K562 (cell line): ENCODE results near the gene TCL1B.

Experiments
- ATF3 ChIP-seq, 2 experiments: fragments of 450-650 bp in 1 of 2; sonication (generic) in 1 of 2; formaldehyde crosslinking in 1 of 2; IDR thresholded peaks in 1 of 2; conservative IDR thresholded peaks in 1 of 2; 2 replicates each; pipeline versions ENCODE4 v1.6.1 to v1.8.1; 2016 to 2023; ENCODE audit warnings: mild to moderate bottlenecking in 2 of 2, moderate library complexity in 2 of 2, inconsistent platforms in 1 of 2, missing genetic modification reagents in 1 of 2
- E2F4 ChIP-seq: sonication (generic); formaldehyde crosslinking; IDR thresholded peaks from 2 replicates; pipeline ENCODE4 v1.8.0; 2022; ENCODE audit warnings: mild to moderate bottlenecking, low read depth, missing genetic modification reagents
- ELK1 ChIP-seq: sonication (generic); formaldehyde crosslinking; IDR thresholded peaks from 2 replicates; pipeline ENCODE4 v1.8.1; 2022; ENCODE audit warnings: missing genetic modification reagents
- PHTF2 ChIP-seq: fragments of 250-450 bp; sonication (Bioruptor Pico); IDR thresholded peaks from 2 replicates; pipeline ENCODE4 v1.5.0; 2021; ENCODE audit warnings: mild to moderate bottlenecking
- RBBP5 ChIP-seq: fragments of 200-600 bp; sonication (generic); IDR thresholded peaks from 2 replicates; pipeline ENCODE4 v1.6.1; 2012; ENCODE audit warnings: borderline replicate concordance, mild to moderate bottlenecking, low read length, control low read depth, inconsistent platforms; ENCODE audit not compliant: insufficient read depth, poor library complexity, severe bottlenecking
- SMAD1 ChIP-seq: fragments of 150-350 bp; IDR thresholded peaks from 2 replicates; pipeline ENCODE4 v1.6.1; 2014; ENCODE audit warnings: low read length, low read depth; ENCODE audit not compliant: partially characterized antibody
- U2AF2 ChIP-seq: fragments of 200-400 bp; formaldehyde crosslinking; optimal IDR thresholded peaks from 2 replicates; pipeline ENCODE3; 2017; ENCODE audit warnings: low read depth, mild to moderate bottlenecking, low read length
- ZNF589 ChIP-seq: fragments of 200-800 bp; sonication (Bioruptor generic); IDR thresholded peaks from 2 replicates; pipeline ENCODE4 v1.6.1; 2016; ENCODE audit warnings: low read depth, missing genetic modification characterization, missing compliant biosample characterization
- TF ChIP-seq, protein P1 (sequence below): fragments of 250-450 bp; sonication (Bioruptor Pico); IDR thresholded peaks from 2 replicates; pipeline ENCODE4 v1.5.0; 2021
- TF ChIP-seq, protein P2 (sequence below), 2 experiments: fragments of 450-650 bp; formaldehyde crosslinking in 1 of 2; IDR thresholded peaks; 2 replicates each; pipeline versions ENCODE4 v1.4.0 to v1.6.1; 2014 to 2020; ENCODE audit warnings: mild to moderate bottlenecking in 2 of 2, borderline replicate concordance in 1 of 2, low read depth in 1 of 2

DNA sequence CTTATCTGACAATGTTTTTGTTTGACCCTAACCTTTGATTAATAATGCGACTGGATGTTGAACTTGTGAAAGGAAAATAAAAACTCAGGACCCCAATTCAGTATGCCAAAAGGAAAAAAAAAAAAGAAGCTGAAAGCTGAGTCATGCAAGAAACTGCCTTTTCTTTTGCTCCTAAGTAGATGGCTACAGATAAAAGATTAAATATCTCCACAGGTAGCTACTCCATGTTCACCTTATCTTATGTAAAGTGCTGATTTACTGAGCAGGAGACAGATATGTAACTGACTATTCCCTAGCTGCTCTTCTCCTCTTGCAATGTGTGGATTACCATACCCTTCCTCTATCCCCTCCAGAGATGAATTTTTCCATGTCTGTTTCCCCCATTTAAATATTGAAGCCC lies 30.8 kb upstream of the TCL1B start:
- TF ChIP-seq SMAD1 (no peak), RBBP5 (no peak), PHTF2 (CRISPR knock-in tag) (no peak), ELK1 (no peak), ZNF589 (CRISPR knock-in tag) (no peak), U2AF2 (no peak), E2F4 (CRISPR knock-in tag) (no peak), ATF3 (IDR thresholded peaks at IDR 0.05) (no peak), ATF3 (CRISPR knock-in tag; conservative IDR thresholded peaks at IDR 0.05) (no peak)
- TF ChIP-seq, protein P1, sequence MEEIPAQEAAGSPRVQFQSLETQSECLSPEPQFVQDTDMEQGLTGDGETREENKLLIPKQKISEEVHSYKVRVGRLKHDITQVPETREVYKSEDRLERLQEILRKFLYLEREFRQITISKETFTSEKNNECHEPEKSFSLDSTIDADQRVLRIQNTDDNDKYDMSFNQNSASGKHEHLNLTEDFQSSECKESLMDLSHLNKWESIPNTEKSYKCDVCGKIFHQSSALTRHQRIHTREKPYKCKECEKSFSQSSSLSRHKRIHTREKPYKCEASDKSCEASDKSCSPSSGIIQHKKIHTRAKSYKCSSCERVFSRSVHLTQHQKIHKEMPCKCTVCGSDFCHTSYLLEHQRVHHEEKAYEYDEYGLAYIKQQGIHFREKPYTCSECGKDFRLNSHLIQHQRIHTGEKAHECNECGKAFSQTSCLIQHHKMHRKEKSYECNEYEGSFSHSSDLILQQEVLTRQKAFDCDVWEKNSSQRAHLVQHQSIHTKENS = no peak
- TF ChIP-seq, protein P2, sequence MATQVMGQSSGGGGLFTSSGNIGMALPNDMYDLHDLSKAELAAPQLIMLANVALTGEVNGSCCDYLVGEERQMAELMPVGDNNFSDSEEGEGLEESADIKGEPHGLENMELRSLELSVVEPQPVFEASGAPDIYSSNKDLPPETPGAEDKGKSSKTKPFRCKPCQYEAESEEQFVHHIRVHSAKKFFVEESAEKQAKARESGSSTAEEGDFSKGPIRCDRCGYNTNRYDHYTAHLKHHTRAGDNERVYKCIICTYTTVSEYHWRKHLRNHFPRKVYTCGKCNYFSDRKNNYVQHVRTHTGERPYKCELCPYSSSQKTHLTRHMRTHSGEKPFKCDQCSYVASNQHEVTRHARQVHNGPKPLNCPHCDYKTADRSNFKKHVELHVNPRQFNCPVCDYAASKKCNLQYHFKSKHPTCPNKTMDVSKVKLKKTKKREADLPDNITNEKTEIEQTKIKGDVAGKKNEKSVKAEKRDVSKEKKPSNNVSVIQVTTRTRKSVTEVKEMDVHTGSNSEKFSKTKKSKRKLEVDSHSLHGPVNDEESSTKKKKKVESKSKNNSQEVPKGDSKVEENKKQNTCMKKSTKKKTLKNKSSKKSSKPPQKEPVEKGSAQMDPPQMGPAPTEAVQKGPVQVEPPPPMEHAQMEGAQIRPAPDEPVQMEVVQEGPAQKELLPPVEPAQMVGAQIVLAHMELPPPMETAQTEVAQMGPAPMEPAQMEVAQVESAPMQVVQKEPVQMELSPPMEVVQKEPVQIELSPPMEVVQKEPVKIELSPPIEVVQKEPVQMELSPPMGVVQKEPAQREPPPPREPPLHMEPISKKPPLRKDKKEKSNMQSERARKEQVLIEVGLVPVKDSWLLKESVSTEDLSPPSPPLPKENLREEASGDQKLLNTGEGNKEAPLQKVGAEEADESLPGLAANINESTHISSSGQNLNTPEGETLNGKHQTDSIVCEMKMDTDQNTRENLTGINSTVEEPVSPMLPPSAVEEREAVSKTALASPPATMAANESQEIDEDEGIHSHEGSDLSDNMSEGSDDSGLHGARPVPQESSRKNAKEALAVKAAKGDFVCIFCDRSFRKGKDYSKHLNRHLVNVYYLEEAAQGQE (IDR thresholded peaks at IDR 0.05; ENCODE audit: borderline replicate concordance) = no peak
- TF ChIP-seq, protein P2 (CRISPR knock-in tag; IDR thresholded peaks at IDR 0.05; ENCODE audit: low read depth) = no peak
